ENCODE measurements around the gene SERPINE1.
A peak's percentile ranks its signal among the peaks of the same experiment; 100 is the strongest.
"Not testable (repeated sequence)": the region's sequence is repeated elsewhere in the genome, so short reads cannot be mapped to it uniquely, and the experiment has no call there.

SERPINE1 gene

GRCh38 chr7:101094791-101095375, 32.0 kb upstream of the SERPINE1 start:
- H3K27me3 Mint-ChIP-seq (ENCODE audit: low read depth), result peaks cover under 1% of the 10 kb centered on the region
- no peak for DNase-seq (ENCODE audit: low spot score)

DNA sequence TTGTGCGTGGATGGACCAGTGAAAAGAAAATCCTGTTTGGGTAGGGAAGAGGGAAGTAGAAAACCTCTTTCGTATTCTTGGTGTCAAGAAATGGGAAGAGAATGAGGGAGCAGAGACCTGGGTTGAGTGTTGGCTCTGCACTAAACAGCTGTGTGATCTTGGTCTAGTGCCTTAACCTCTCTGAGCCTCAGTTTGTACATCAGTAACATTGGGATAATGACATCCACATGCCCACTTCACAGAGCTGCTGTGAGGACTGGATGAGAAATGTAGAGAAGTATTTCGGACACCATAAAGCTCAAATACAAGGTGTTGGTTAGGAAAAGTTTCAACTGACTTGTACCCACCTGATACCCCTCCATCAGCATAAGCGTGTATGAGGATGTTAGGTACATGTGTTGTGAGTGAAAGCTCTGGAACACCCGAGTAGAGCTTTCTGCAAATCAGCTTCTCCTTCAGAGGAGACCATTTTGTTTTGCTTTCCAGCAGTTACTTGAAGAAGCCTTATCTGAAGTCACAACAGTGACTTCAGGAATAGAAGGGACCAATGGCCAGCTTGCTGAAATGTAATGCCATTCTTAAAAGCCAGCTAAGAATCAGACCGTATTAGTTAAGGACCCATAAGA, 30.5 kb upstream of the SERPINE1 start:
- H3K4me3 Mint-ChIP-seq, result no peak overlapping the region
- H3K27ac Mint-ChIP-seq, result no peak overlapping the region
- peaks cover 7% of the 10 kb centered on the region for H3K4me1 Mint-ChIP-seq (ENCODE audit: low read depth)
- H3K36me3 Mint-ChIP-seq (ENCODE audit: low read depth), result peaks cover 13% of the 10 kb centered on the region
- H3K9me3 Mint-ChIP-seq, result no peaks in the 10 kb centered on the region
- H3K27me3 Mint-ChIP-seq (ENCODE audit: low read depth), result peaks cover 12% of the 10 kb centered on the region
- DNase-seq (ENCODE audit: low spot score), result no peak

More at GRCh38 chr7:101094791-101095375, 32.0 kb upstream of the SERPINE1 start:
- Mint-ChIP-seq H3K9me3 (no peaks in the 10 kb centered on the region), H3K27ac (no peak overlapping the region), H3K4me1 (ENCODE audit: low read depth) (peaks cover 2% of the 10 kb centered on the region), H3K4me3 (no peak overlapping the region), H3K36me3 (ENCODE audit: low read depth) (peaks cover 20% of the 10 kb centered on the region)

GRCh38 chr7:101096957-101097347, 30.0 kb upstream of the SERPINE1 start:
- H3K27me3 Mint-ChIP-seq (ENCODE audit: low read depth), result peaks cover 13% of the 10 kb centered on the region
- peaks cover 8% of the 10 kb centered on the region for H3K36me3 Mint-ChIP-seq (ENCODE audit: low read depth)
- H3K9me3 Mint-ChIP-seq, result no peaks in the 10 kb centered on the region

DNA sequence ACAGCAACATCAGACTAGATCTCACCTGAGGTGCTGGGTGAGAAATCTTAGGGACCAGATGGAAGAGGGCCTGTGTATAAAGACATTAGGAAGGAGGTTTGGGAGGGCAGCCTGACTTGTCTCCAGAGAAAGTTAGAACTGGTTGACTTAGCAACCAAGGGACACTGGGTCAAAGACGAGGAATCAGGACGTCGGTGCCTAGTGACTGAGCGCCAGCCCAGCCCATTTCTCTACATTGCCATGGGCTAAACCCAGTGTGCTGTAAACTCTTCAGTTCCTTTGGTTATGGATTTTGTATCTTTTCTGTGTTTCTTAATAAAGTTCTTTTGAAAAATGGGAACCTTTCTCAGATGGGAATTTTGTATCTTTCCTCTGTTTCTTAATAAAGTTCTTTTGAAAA, 29.3 kb upstream of the SERPINE1 start:
- H3K9me3 Mint-ChIP-seq, result no peaks in the 10 kb centered on the region
- peaks cover 7% of the 10 kb centered on the region for H3K4me1 Mint-ChIP-seq (ENCODE audit: low read depth)
- peaks cover 14% of the 10 kb centered on the region for H3K27me3 Mint-ChIP-seq (ENCODE audit: low read depth)
- H3K27ac Mint-ChIP-seq, result peak overlapping the region; percentile 15
- H3K36me3 Mint-ChIP-seq (ENCODE audit: low read depth), result peaks cover 7% of the 10 kb centered on the region
- no peak for DNase-seq (ENCODE audit: low spot score)
- no peak overlapping the region for H3K4me3 Mint-ChIP-seq

More at GRCh38 chr7:101096957-101097347, 30.0 kb upstream of the SERPINE1 start:
- Mint-ChIP-seq H3K4me3 (no peak overlapping the region), H3K4me1 (ENCODE audit: low read depth) (peaks cover 7% of the 10 kb centered on the region), H3K27ac (no peak overlapping the region)
- no peak for DNase-seq (ENCODE audit: low spot score)

- H3K27ac Mint-ChIP-seq, result no peak overlapping the region
- no peak overlapping the region for H3K4me3 Mint-ChIP-seq
- DNase-seq (ENCODE audit: low spot score), result peak; percentile 65
- H3K36me3 Mint-ChIP-seq (ENCODE audit: low read depth), result no peaks in the 10 kb centered on the region
- H3K4me1 Mint-ChIP-seq (ENCODE audit: low read depth), result peaks cover 7% of the 10 kb centered on the region
- peaks cover 14% of the 10 kb centered on the region for H3K27me3 Mint-ChIP-seq (ENCODE audit: low read depth)
- no peaks in the 10 kb centered on the region for H3K9me3 Mint-ChIP-seq
Measured at GRCh38 chr7:101099969-101100781, 26.7 kb upstream of the SERPINE1 start.

GRCh38 chr7:101100858-101101847, 25.8 kb upstream of the SERPINE1 start:
- H3K4me1 Mint-ChIP-seq (ENCODE audit: low read depth), result peaks cover 7% of the 10 kb centered on the region
- peaks cover 14% of the 10 kb centered on the region for H3K27me3 Mint-ChIP-seq (ENCODE audit: low read depth)
- H3K9me3 Mint-ChIP-seq, result no peaks in the 10 kb centered on the region
- no peak overlapping the region for H3K27ac Mint-ChIP-seq
- no peak for DNase-seq (ENCODE audit: low spot score)
- no peaks in the 10 kb centered on the region for H3K36me3 Mint-ChIP-seq (ENCODE audit: low read depth)
- H3K4me3 Mint-ChIP-seq, result no peak overlapping the region

GRCh38 chr7:101102026-101102425, 24.9 kb upstream of the SERPINE1 start:
- H3K36me3 Mint-ChIP-seq (ENCODE audit: low read depth), result no peaks in the 10 kb centered on the region
- no peaks in the 10 kb centered on the region for H3K9me3 Mint-ChIP-seq
- peaks cover 14% of the 10 kb centered on the region for H3K27me3 Mint-ChIP-seq (ENCODE audit: low read depth)
- DNase-seq (ENCODE audit: low spot score), result no peak
- no peak overlapping the region for H3K4me3 Mint-ChIP-seq
- no peak overlapping the region for H3K27ac Mint-ChIP-seq
- peaks cover 7% of the 10 kb centered on the region for H3K4me1 Mint-ChIP-seq (ENCODE audit: low read depth)

DNA sequence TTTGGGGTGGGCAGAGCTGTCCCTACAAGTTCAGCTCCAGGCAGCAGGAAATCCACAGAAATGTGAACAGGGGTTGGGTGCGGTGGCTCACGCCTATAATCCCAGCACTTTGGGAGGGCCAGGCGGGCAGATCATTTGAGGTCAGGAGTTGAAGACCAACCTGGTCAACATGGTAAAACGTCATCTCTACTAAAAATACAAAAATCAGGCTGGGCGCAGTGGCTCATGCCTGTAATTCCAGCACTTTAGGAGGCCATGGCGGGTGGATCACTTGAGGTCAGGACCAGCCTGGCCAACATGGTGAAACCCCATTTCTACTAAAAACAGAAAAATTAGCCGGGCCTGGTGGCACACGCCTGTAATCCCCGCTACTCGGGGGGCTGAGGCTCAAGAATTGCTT, 23.2 kb upstream of the SERPINE1 start:
- not testable (repeated sequence) for H3K9me3 Mint-ChIP-seq; H3K4me1 Mint-ChIP-seq (ENCODE audit: low read depth); H3K27ac Mint-ChIP-seq; H3K4me3 Mint-ChIP-seq; DNase-seq (ENCODE audit: low spot score); H3K36me3 Mint-ChIP-seq (ENCODE audit: low read depth)
- H3K27me3 Mint-ChIP-seq (ENCODE audit: low read depth), result peaks cover 14% of the 10 kb centered on the region

- H3K4me3 Mint-ChIP-seq, result no peak overlapping the region
- H3K9me3 Mint-ChIP-seq, result no peaks in the 10 kb centered on the region
- H3K27ac Mint-ChIP-seq, result no peak overlapping the region
- no peak for DNase-seq (ENCODE audit: low spot score)
- peaks cover 14% of the 10 kb centered on the region for H3K27me3 Mint-ChIP-seq (ENCODE audit: low read depth)
- H3K36me3 Mint-ChIP-seq (ENCODE audit: low read depth), result no peaks in the 10 kb centered on the region
- peaks cover 7% of the 10 kb centered on the region for H3K4me1 Mint-ChIP-seq (ENCODE audit: low read depth)
Measured at GRCh38 chr7:101104193-101104713, 22.7 kb upstream of the SERPINE1 start.

- no peak for DNase-seq (ENCODE audit: low spot score)
- Mint-ChIP-seq H3K4me1 (ENCODE audit: low read depth) (peaks cover 7% of the 10 kb centered on the region), H3K27me3 (ENCODE audit: low read depth) (peaks cover 14% of the 10 kb centered on the region), H3K36me3 (ENCODE audit: low read depth) (no peaks in the 10 kb centered on the region), H3K27ac (no peak overlapping the region), H3K9me3 (no peaks in the 10 kb centered on the region), H3K4me3 (no peak overlapping the region)
Measured at GRCh38 chr7:101104799-101105198, 22.1 kb upstream of the SERPINE1 start.

GRCh38 chr7:101105248-101105647, 21.7 kb upstream of the SERPINE1 start:
- not testable (repeated sequence) for DNase-seq (ENCODE audit: low spot score); H3K9me3 Mint-ChIP-seq; H3K4me3 Mint-ChIP-seq; H3K36me3 Mint-ChIP-seq (ENCODE audit: low read depth); H3K27ac Mint-ChIP-seq; H3K4me1 Mint-ChIP-seq (ENCODE audit: low read depth)
- H3K27me3 Mint-ChIP-seq (ENCODE audit: low read depth), result peaks cover 13% of the 10 kb centered on the region

DNA sequence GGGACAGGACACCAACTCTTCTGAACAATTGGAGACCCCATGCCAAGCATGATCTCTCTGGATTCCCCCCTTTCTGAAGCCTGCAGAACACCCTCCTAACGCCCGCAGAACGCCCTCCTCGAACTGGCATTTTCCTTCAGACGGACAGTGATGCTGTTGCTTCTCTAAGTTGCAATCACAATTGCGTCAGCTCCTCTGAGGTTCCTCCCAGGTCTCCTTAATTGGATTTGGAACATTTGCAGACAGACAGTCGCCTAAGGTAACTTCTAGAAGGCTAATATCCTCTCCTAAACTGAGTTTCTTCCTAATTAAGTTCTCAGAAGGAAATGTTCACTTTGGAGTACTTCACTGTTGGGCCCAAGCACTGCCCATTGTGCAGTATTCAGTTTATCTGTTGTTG, 20.5 kb upstream of the SERPINE1 start:
- Mint-ChIP-seq H3K4me1 (ENCODE audit: low read depth) (no peaks in the 10 kb centered on the region), H3K4me3 (no peak overlapping the region), H3K9me3 (no peaks in the 10 kb centered on the region), H3K27me3 (ENCODE audit: low read depth) (peaks cover 3% of the 10 kb centered on the region), H3K27ac (no peak overlapping the region), H3K36me3 (ENCODE audit: low read depth) (no peaks in the 10 kb centered on the region)
- DNase-seq (ENCODE audit: low spot score), result no peak

DNA sequence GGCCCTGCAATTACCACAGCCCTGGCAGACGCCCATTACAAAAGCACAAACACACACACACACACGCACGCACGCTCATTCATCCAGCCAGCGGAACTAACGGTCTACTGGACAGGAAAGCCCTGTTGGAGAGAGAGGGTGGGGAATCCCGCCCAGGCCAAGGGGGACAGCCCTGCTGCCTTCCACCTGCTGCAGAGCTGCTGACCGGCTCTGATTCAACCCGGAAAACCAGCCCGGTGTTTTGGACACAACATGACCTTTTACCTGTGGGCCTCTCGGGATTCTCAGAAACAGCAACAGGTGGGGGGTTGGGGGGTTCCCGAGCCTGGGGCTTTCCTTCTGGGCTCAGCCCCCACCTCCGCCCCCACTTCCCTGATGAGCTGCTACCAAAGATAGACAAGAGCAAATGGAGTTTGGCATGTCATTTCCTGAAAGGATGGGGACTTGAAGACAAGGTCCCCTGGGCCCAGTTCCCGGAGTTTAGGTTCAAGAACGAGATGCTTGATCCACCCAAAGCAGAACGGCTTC, 18.5 kb upstream of the SERPINE1 start:
- H3K27me3 Mint-ChIP-seq (ENCODE audit: low read depth), result no peaks in the 10 kb centered on the region
- H3K4me3 Mint-ChIP-seq, result no peak overlapping the region
- H3K27ac Mint-ChIP-seq, result no peak overlapping the region
- no peaks in the 10 kb centered on the region for H3K36me3 Mint-ChIP-seq (ENCODE audit: low read depth)
- H3K9me3 Mint-ChIP-seq, result no peaks in the 10 kb centered on the region
- no peak for DNase-seq (ENCODE audit: low spot score)
- no peaks in the 10 kb centered on the region for H3K4me1 Mint-ChIP-seq (ENCODE audit: low read depth)

All from T-helper 2 cell treated with Interferon-gamma antibody and Interleukin-4, amounts not matched to agents 5 μg/mL and 100 μg/mL, for 36 hours (primary cell).